ENCODE results near the gene MAIP1. TPM values are rescaled to one million over a fixed set of nuclear protein-coding genes. Genes with fewer than 3 reads are reported as not detected.

Gene MAIP1
- total RNA-seq, 1 donor from 2014 or later, result 13.8 TPM

DNA sequence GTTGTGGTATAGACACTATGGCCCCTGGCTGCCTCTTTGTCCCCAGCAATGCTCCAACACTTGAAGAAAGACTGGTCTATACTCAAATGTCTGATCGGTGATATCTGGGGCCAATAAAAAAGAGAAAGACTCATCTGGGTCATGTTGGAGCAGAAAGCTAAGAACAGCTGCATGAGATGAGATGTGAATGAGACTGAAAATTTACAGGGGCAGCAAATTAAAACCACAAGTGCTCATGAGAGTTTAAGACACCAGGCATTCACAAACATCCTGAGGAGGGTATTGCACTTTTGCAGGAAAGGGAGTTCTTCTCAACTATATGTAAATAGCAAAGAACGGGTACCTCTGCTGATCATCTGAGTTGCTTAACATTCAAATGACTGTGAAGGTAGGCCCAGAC lies 36.3 kb downstream of the MAIP1 start:
- Mint-ChIP-seq H3K27ac (ENCODE audit: unreplicated experiment) (no peak overlapping the region), H3K36me3 (ENCODE audit: unreplicated experiment) (no peaks in the 10 kb centered on the region), H3K27me3 (ENCODE audit: unreplicated experiment) (no peaks in the 10 kb centered on the region), H3K4me1 (ENCODE audit: unreplicated experiment) (no peaks in the 10 kb centered on the region), H3K4me3 (ENCODE audit: unreplicated experiment) (no peak overlapping the region), H3K9me3 (ENCODE audit: unreplicated experiment) (peaks cover 9% of the 10 kb centered on the region)
- no peak for DNase-seq (ENCODE audit: extremely low spot score, unreplicated experiment)
- TF ChIP-seq, protein P1, sequence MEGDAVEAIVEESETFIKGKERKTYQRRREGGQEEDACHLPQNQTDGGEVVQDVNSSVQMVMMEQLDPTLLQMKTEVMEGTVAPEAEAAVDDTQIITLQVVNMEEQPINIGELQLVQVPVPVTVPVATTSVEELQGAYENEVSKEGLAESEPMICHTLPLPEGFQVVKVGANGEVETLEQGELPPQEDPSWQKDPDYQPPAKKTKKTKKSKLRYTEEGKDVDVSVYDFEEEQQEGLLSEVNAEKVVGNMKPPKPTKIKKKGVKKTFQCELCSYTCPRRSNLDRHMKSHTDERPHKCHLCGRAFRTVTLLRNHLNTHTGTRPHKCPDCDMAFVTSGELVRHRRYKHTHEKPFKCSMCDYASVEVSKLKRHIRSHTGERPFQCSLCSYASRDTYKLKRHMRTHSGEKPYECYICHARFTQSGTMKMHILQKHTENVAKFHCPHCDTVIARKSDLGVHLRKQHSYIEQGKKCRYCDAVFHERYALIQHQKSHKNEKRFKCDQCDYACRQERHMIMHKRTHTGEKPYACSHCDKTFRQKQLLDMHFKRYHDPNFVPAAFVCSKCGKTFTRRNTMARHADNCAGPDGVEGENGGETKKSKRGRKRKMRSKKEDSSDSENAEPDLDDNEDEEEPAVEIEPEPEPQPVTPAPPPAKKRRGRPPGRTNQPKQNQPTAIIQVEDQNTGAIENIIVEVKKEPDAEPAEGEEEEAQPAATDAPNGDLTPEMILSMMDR (IDR thresholded peaks at IDR 0.05), result no peak

DNA sequence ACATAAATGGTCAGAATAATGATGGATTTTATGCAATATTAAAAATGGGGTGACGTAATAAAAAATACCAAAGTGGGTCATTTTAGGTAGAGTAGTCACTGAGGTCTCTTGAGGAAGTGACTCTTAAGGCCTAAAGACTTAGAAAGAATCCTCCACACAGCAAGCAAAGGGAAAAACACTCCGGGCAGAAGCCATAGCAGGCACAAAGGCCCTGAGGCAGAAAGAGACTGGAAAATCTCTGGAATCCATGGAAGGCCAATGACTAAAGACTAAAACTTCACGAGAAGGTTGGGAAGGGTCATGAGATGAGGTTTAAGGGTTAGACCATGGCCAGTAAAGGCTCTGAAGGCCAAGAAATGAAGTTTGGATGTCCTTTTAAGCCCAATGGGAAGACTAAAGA lies 36.9 kb downstream of the MAIP1 start:
- H3K27ac Mint-ChIP-seq (ENCODE audit: unreplicated experiment), result no peak overlapping the region
- no peaks in the 10 kb centered on the region for H3K36me3 Mint-ChIP-seq (ENCODE audit: unreplicated experiment)
- H3K4me1 Mint-ChIP-seq (ENCODE audit: unreplicated experiment), result no peaks in the 10 kb centered on the region
- H3K27me3 Mint-ChIP-seq (ENCODE audit: unreplicated experiment), result no peaks in the 10 kb centered on the region
- H3K9me3 Mint-ChIP-seq (ENCODE audit: unreplicated experiment), result peaks cover 9% of the 10 kb centered on the region
- DNase-seq (ENCODE audit: extremely low spot score, unreplicated experiment), result no peak
- H3K4me3 Mint-ChIP-seq (ENCODE audit: unreplicated experiment), result no peak overlapping the region
- TF ChIP-seq, protein P1 (IDR thresholded peaks at IDR 0.05), result no peak

DNA sequence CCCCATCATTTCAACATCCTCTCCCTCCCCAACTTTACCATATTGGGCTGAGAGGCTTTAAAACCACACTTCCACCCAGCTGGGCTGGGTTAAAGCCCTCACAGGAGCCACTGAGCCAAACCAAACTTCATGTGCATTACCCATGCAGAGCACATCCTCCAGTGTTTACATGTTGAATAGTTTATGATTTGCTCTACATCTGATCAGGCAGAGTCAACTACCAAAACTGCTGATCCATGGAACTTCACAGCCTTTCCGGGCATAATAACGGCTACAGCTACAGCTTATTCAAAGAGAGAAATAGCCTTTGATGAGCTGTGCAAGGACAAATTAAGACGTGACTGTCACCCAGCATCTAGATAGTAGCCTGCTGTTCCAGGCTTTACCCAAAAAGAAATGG lies 39.0 kb downstream of the MAIP1 start:
- H3K27ac Mint-ChIP-seq (ENCODE audit: unreplicated experiment), result no peak overlapping the region

DNA sequence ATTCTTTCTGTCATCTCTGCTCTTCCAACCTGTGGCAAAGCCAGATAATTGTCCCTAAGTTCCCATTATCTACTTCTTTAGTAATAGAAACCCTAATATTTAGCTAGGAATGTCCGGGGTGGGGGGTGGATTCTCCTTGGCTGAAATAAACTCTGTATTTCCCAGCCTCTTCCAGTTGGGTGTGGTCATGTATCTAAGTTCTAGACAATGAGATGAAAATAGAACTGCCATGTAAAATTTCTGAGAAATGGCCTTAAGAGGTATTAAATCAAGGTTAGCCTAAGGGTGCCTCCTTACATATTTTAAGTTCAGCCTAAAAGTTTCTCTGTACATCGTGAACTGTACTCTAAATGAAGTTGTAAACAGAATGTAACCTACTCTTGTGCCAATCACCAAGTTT lies 39.5 kb downstream of the MAIP1 start:
- H3K4me1 Mint-ChIP-seq (ENCODE audit: unreplicated experiment), result no peaks in the 10 kb centered on the region

More for the DNA sequence above, 39.0 kb downstream of the MAIP1 start:
- H3K4me3 Mint-ChIP-seq (ENCODE audit: unreplicated experiment), result no peak overlapping the region
- peaks cover 9% of the 10 kb centered on the region for H3K9me3 Mint-ChIP-seq (ENCODE audit: unreplicated experiment)
- TF ChIP-seq, protein P1 (IDR thresholded peaks at IDR 0.05), result no peak
- H3K4me1 Mint-ChIP-seq (ENCODE audit: unreplicated experiment), result no peaks in the 10 kb centered on the region
- no peaks in the 10 kb centered on the region for H3K27me3 Mint-ChIP-seq (ENCODE audit: unreplicated experiment)
- no peaks in the 10 kb centered on the region for H3K36me3 Mint-ChIP-seq (ENCODE audit: unreplicated experiment)
- DNase-seq (ENCODE audit: extremely low spot score, unreplicated experiment), result no peak

DNA sequence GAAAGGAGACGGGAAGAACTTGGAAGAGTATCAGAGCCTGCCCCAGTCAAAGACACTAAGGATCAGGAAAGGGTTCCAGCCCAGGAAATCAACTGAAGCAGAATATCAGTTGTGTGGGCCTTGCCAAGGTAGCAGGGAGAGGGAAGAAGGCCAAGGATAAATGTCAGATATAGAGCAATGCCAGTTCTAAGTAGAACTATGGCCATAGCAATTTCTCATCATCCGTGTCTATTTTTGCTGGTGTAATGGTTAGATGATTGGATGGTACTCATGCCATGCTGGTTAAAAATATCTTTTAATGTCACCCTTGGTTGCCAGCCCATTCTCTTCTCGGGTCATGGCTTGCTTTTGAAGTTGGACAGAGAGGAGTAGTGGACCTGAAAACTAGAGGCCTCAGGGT lies 41.9 kb downstream of the MAIP1 start:
- Mint-ChIP-seq H3K4me3 (ENCODE audit: unreplicated experiment) (no peak overlapping the region), H3K4me1 (ENCODE audit: unreplicated experiment) (no peaks in the 10 kb centered on the region), H3K27ac (ENCODE audit: unreplicated experiment) (no peak overlapping the region), H3K9me3 (ENCODE audit: unreplicated experiment) (peaks cover 6% of the 10 kb centered on the region), H3K27me3 (ENCODE audit: unreplicated experiment) (no peaks in the 10 kb centered on the region), H3K36me3 (ENCODE audit: unreplicated experiment) (no peaks in the 10 kb centered on the region)
- no peak for DNase-seq (ENCODE audit: extremely low spot score, unreplicated experiment)
- TF ChIP-seq, protein P1 (IDR thresholded peaks at IDR 0.05), result no peak

More for the DNA sequence above, 39.5 kb downstream of the MAIP1 start:
- no peak overlapping the region for H3K4me3 Mint-ChIP-seq (ENCODE audit: unreplicated experiment)
- no peaks in the 10 kb centered on the region for H3K27me3 Mint-ChIP-seq (ENCODE audit: unreplicated experiment)
- H3K27ac Mint-ChIP-seq (ENCODE audit: unreplicated experiment), result no peak overlapping the region
- TF ChIP-seq, protein P1 (IDR thresholded peaks at IDR 0.05), result no peak
- no peak for DNase-seq (ENCODE audit: extremely low spot score, unreplicated experiment)
- peaks cover 9% of the 10 kb centered on the region for H3K9me3 Mint-ChIP-seq (ENCODE audit: unreplicated experiment)
- H3K36me3 Mint-ChIP-seq (ENCODE audit: unreplicated experiment), result no peaks in the 10 kb centered on the region
